ENCODE measurements around the gene SLC10A1. TPM values are rescaled to one million over a fixed set of nuclear protein-coding genes. Genes with fewer than 3 reads are reported as not detected.

SLC10A1 gene
- not detected for total RNA-seq

DNA sequence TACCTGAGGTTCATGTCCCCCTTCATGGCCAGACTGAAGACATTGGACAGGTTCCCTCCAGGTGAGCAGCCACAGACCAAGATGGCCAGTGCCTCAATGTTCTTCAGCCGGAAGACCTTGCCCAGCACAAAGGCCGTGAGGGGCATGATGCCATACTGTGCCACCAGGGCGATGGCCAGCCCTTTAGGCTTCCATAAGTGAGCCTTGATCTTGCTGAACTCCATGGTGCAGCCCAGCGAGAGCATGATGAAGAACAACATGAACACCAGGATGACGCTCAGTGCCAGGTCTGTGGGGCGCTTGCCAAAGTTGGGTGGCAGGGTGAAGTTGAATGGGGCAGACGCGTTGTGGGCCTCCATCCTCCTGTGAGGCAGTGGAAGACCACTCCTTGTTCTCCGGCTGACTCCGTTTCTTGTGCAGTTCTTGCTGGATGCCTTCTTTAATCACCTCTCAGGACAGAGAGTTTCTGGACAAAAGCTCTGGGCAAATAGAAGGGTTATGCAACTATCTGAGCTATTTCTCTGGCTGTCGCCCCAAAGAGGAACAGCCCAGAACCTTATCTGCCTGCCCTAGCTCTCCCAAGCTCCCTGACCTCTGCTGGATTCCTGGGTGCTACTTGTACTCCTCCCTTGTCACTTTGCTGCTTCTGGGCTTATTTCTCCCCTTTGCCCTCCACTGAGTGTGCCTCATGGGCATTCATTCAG is at the start of gene SLC10A1:
Gene SLC10A1 (minus strand): TSS at position 445 of the 704 bp plus-strand sequence. CDS start 86 bp downstream, at position 359.
- Histone ChIP-seq H3K4me1 (ENCODE audit: control insufficient read depth in 3 of 3, insufficient read depth in 3 of 3, low read length in 3 of 3) (no peaks in the 10 kb centered on the region), H3K36me3 (ENCODE audit: control insufficient read depth in 3 of 3, insufficient read depth in 3 of 3, low read length in 3 of 3) (no peaks in the 10 kb centered on the region), H3K4me3 (ENCODE audit: low read length in 3 of 3) (no peak within 1 kb of the TSS)

DNA sequence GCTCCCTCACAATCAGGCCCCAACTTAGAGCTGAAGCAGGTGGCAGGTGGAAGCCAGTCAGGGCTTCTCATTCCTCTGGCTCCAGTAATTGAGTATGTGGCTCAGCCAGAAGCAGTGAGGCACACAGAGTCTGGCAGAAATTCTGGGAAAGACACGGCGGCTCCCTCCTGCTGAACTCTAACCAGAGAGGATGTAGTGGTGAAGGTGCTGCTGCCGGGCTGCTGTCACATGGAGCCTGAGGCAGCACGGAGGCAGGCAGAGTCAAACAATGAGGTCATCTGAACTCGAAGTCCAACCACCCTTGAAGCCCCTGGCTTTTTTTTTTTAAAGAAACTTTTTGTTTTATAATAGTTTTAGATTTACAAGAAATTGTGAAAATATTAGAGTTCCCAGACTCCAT is 48.7 kb upstream of the SLC10A1 start:
- Histone ChIP-seq H3K9me3 (ENCODE audit: control insufficient read depth in 3 of 3, low read length in 3 of 3) (no peaks in the 10 kb centered on the region), H3K27ac (ENCODE audit: low read depth, low read length) (no peak overlapping the region), H3K9ac (ENCODE audit: low read depth in 1 of 3, low read length in 3 of 3) (no peak overlapping the region), H3K27me3 (ENCODE audit: control insufficient read depth in 3 of 3, insufficient read depth in 3 of 3, low read length in 3 of 3) (no peaks in the 10 kb centered on the region), H3K36me3 (ENCODE audit: control insufficient read depth in 3 of 3, insufficient read depth in 3 of 3, low read length in 3 of 3) (no peaks in the 10 kb centered on the region), H3K4me1 (ENCODE audit: control insufficient read depth in 3 of 3, insufficient read depth in 3 of 3, low read length in 3 of 3) (peaks cover 7 to 20% (median 19%) of the 10 kb centered on the region in 3 donors), H3K4me3 (ENCODE audit: low read length in 3 of 3) (no peak overlapping the region)

More for the DNA sequence above, at the start of gene SLC10A1:
- Histone ChIP-seq H3K27ac (ENCODE audit: low read depth, low read length) (no peak within 1 kb of the TSS), H3K9ac (ENCODE audit: low read depth in 1 of 3, low read length in 3 of 3) (no peak within 1 kb of the TSS), H3K9me3 (ENCODE audit: control insufficient read depth in 3 of 3, low read length in 3 of 3) (no peaks in the 10 kb centered on the region), H3K27me3 (ENCODE audit: control insufficient read depth in 3 of 3, insufficient read depth in 3 of 3, low read length in 3 of 3) (no peaks in the 10 kb centered on the region)

DNA sequence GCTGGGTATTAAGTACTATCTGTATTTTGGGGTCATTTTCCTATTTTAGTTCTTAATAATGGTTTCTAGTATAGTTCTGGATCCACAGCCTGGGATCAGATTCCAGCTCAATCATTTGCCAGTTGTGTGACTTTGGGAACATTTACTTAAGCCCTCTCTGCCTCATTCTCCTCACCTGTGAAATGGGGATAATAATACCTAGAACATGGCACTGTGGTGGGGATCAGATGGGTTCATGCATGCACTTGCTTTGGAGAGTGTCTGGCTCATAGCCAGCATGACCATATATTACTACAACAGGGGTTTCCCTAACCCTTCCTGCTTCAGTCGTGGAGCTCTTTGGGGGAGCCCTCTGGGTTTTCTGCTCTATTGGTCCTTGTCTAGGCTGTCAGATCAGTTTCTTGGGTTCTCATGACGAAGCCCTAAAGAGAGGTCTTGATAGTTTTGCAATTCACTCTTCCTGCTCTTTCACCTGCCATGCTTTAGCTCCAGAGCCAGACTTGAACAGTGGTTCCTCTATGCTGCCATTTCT is 48.1 kb upstream of the SLC10A1 start:
- Histone ChIP-seq H3K4me1 (ENCODE audit: control insufficient read depth in 3 of 3, insufficient read depth in 3 of 3, low read length in 3 of 3) (peaks cover 7 to 17% (median 14%) of the 10 kb centered on the region in 3 donors), H3K9me3 (ENCODE audit: control insufficient read depth in 3 of 3, low read length in 3 of 3) (no peaks in the 10 kb centered on the region), H3K27ac (ENCODE audit: low read depth, low read length) (no peak overlapping the region), H3K9ac (ENCODE audit: low read depth in 1 of 3, low read length in 3 of 3) (no peak overlapping the region), H3K27me3 (ENCODE audit: control insufficient read depth in 3 of 3, insufficient read depth in 3 of 3, low read length in 3 of 3) (no peaks in the 10 kb centered on the region), H3K36me3 (ENCODE audit: control insufficient read depth in 3 of 3, insufficient read depth in 3 of 3, low read length in 3 of 3) (no peaks in the 10 kb centered on the region), H3K4me3 (ENCODE audit: low read length in 3 of 3) (no peak overlapping the region)

- H3K27ac ChIP-seq (ENCODE audit: low read depth, low read length), result no peak overlapping the region
- no peak overlapping the region for H3K9ac ChIP-seq (ENCODE audit: low read depth in 1 of 3, low read length in 3 of 3)
- peaks cover 4 to 9% (median 9%) of the 10 kb centered on the region in 3 donors for H3K4me1 ChIP-seq (ENCODE audit: control insufficient read depth in 3 of 3, insufficient read depth in 3 of 3, low read length in 3 of 3)
- H3K4me3 ChIP-seq (ENCODE audit: low read length in 3 of 3), result no peak overlapping the region
- H3K27me3 ChIP-seq (ENCODE audit: control insufficient read depth in 3 of 3, insufficient read depth in 3 of 3, low read length in 3 of 3), result no peaks in the 10 kb centered on the region
- no peaks in the 10 kb centered on the region for H3K36me3 ChIP-seq (ENCODE audit: control insufficient read depth in 3 of 3, insufficient read depth in 3 of 3, low read length in 3 of 3)
- H3K9me3 ChIP-seq (ENCODE audit: control insufficient read depth in 3 of 3, low read length in 3 of 3), result no peaks in the 10 kb centered on the region
These were observed 47.1 kb upstream of the SLC10A1 start for GRCh38 chr14:69844171-69844570.

GRCh38 chr14:69842686-69843420 is 45.8 kb upstream of the SLC10A1 start:
- Histone ChIP-seq H3K9ac (ENCODE audit: low read depth in 1 of 3, low read length in 3 of 3) (no peak overlapping the region), H3K4me1 (ENCODE audit: control insufficient read depth in 3 of 3, insufficient read depth in 3 of 3, low read length in 3 of 3) (no peaks in the 10 kb centered on the region), H3K36me3 (ENCODE audit: control insufficient read depth in 3 of 3, insufficient read depth in 3 of 3, low read length in 3 of 3) (no peaks in the 10 kb centered on the region), H3K27ac (ENCODE audit: low read depth, low read length) (no peak overlapping the region), H3K9me3 (ENCODE audit: control insufficient read depth in 3 of 3, low read length in 3 of 3) (no peaks in the 10 kb centered on the region), H3K27me3 (ENCODE audit: control insufficient read depth in 3 of 3, insufficient read depth in 3 of 3, low read length in 3 of 3) (no peaks in the 10 kb centered on the region), H3K4me3 (ENCODE audit: low read length in 3 of 3) (no peak overlapping the region)

- Histone ChIP-seq H3K4me1 (ENCODE audit: control insufficient read depth in 3 of 3, insufficient read depth in 3 of 3, low read length in 3 of 3) (no peaks in the 10 kb centered on the region), H3K9ac (ENCODE audit: low read depth in 1 of 3, low read length in 3 of 3) (no peak overlapping the region), H3K27me3 (ENCODE audit: control insufficient read depth in 3 of 3, insufficient read depth in 3 of 3, low read length in 3 of 3) (no peaks in the 10 kb centered on the region), H3K4me3 (ENCODE audit: low read length in 3 of 3) (no peak overlapping the region), H3K9me3 (ENCODE audit: control insufficient read depth in 3 of 3, low read length in 3 of 3) (no peaks in the 10 kb centered on the region), H3K27ac (ENCODE audit: low read depth, low read length) (no peak overlapping the region), H3K36me3 (ENCODE audit: control insufficient read depth in 3 of 3, insufficient read depth in 3 of 3, low read length in 3 of 3) (no peaks in the 10 kb centered on the region)
These were observed 44.6 kb upstream of the SLC10A1 start for GRCh38 chr14:69841656-69842055.

DNA sequence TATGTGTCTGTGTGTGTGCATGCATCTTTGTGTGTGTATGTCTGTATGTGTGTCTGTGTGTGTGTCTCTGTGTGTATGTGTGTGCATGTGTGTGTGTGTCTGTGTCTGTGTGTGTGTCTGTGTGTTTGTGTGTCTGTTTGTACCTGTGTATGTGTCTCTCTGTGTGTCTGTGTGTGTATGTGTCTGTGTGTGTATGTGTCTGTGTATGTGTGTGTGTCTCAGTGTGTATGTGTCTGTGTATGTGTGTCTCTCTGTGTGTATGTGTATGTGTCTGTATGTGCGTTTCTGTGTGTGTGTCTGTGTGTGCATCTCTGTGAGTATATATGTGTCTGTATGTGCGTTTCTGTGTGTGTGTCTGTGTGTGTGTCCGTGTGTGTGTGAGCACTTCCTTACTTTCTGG is 42.6 kb upstream of the SLC10A1 start:
- Histone ChIP-seq H3K4me3 (ENCODE audit: low read length in 3 of 3) (no peak overlapping the region), H3K27ac (ENCODE audit: low read depth, low read length) (no peak overlapping the region), H3K4me1 (ENCODE audit: control insufficient read depth in 3 of 3, insufficient read depth in 3 of 3, low read length in 3 of 3) (no peaks in the 10 kb centered on the region), H3K36me3 (ENCODE audit: control insufficient read depth in 3 of 3, insufficient read depth in 3 of 3, low read length in 3 of 3) (no peaks in the 10 kb centered on the region), H3K27me3 (ENCODE audit: control insufficient read depth in 3 of 3, insufficient read depth in 3 of 3, low read length in 3 of 3) (no peaks in the 10 kb centered on the region), H3K9ac (ENCODE audit: low read depth in 1 of 3, low read length in 3 of 3) (no peak overlapping the region), H3K9me3 (ENCODE audit: control insufficient read depth in 3 of 3, low read length in 3 of 3) (no peaks in the 10 kb centered on the region)

- Histone ChIP-seq H3K27me3 (ENCODE audit: control insufficient read depth in 3 of 3, insufficient read depth in 3 of 3, low read length in 3 of 3) (no peaks in the 10 kb centered on the region), H3K4me1 (ENCODE audit: control insufficient read depth in 3 of 3, insufficient read depth in 3 of 3, low read length in 3 of 3) (no peaks in the 10 kb centered on the region)
These were observed 41.9 kb upstream of the SLC10A1 start for GRCh38 chr14:69838881-69839416.

GRCh38 chr14:69828879-69829278 is 31.8 kb upstream of the SLC10A1 start:
- no peak overlapping the region for H3K27ac ChIP-seq (ENCODE audit: low read depth, low read length)
- no peaks in the 10 kb centered on the region for H3K4me1 ChIP-seq (ENCODE audit: control insufficient read depth in 3 of 3, insufficient read depth in 3 of 3, low read length in 3 of 3)
- no peaks in the 10 kb centered on the region for H3K27me3 ChIP-seq (ENCODE audit: control insufficient read depth in 3 of 3, insufficient read depth in 3 of 3, low read length in 3 of 3)
- no peaks in the 10 kb centered on the region for H3K36me3 ChIP-seq (ENCODE audit: control insufficient read depth in 3 of 3, insufficient read depth in 3 of 3, low read length in 3 of 3)
- H3K9me3 ChIP-seq (ENCODE audit: control insufficient read depth in 3 of 3, low read length in 3 of 3), result no peaks in the 10 kb centered on the region
- H3K9ac ChIP-seq (ENCODE audit: low read depth in 1 of 3, low read length in 3 of 3), result no peak overlapping the region
- no peak overlapping the region for H3K4me3 ChIP-seq (ENCODE audit: low read length in 3 of 3)

More at GRCh38 chr14:69838881-69839416, 41.9 kb upstream of the SLC10A1 start:
- Histone ChIP-seq H3K27ac (ENCODE audit: low read depth, low read length) (no peak overlapping the region), H3K36me3 (ENCODE audit: control insufficient read depth in 3 of 3, insufficient read depth in 3 of 3, low read length in 3 of 3) (no peaks in the 10 kb centered on the region), H3K9ac (ENCODE audit: low read depth in 1 of 3, low read length in 3 of 3) (no peak overlapping the region), H3K9me3 (ENCODE audit: control insufficient read depth in 3 of 3, low read length in 3 of 3) (no peaks in the 10 kb centered on the region), H3K4me3 (ENCODE audit: low read length in 3 of 3) (no peak overlapping the region)

- Histone ChIP-seq H3K9ac (ENCODE audit: low read depth in 1 of 3, low read length in 3 of 3) (no peak overlapping the region), H3K36me3 (ENCODE audit: control insufficient read depth in 3 of 3, insufficient read depth in 3 of 3, low read length in 3 of 3) (no peaks in the 10 kb centered on the region), H3K4me1 (ENCODE audit: control insufficient read depth in 3 of 3, insufficient read depth in 3 of 3, low read length in 3 of 3) (no peaks in the 10 kb centered on the region), H3K27ac (ENCODE audit: low read depth, low read length) (no peak overlapping the region), H3K27me3 (ENCODE audit: control insufficient read depth in 3 of 3, insufficient read depth in 3 of 3, low read length in 3 of 3) (no peaks in the 10 kb centered on the region), H3K9me3 (ENCODE audit: control insufficient read depth in 3 of 3, low read length in 3 of 3) (no peaks in the 10 kb centered on the region), H3K4me3 (ENCODE audit: low read length in 3 of 3) (no peak overlapping the region)
These were observed 31.3 kb upstream of the SLC10A1 start for GRCh38 chr14:69828354-69828753.
